Loucy (cell line): ENCODE data around the gene PRUNE2.

Experiments
- H2AFZ ChIP-seq: fragments of 200-600 bp; sonication (generic); 2 replicates; pipeline ENCODE4 v1.6.0; 2016; ENCODE audit warnings: antibody characterized with exemption, mild to moderate bottlenecking, low read length, moderate library complexity
- H3F3A ChIP-seq: fragments of 200-600 bp; 2 replicates; pipeline ENCODE4 v1.6.0; 2016; ENCODE audit warnings: antibody characterized with exemption, low read depth, mild to moderate bottlenecking
- H3K27me3 ChIP-seq: fragments of 200-600 bp; sonication (generic); 2 replicates; pipeline ENCODE4 v1.6.1; 2014; ENCODE audit warnings: low read length, mild to moderate bottlenecking; ENCODE audit not compliant: insufficient read depth, poor library complexity, severe bottlenecking
- H3K36me3 ChIP-seq: fragments of 200-600 bp; sonication (generic); 2 replicates; pipeline ENCODE4 v1.6.1; 2016; ENCODE audit warnings: low read length; ENCODE audit not compliant: insufficient read depth
- H3K4me1 ChIP-seq: fragments of 200-600 bp; sonication (generic); 2 replicates; pipeline ENCODE4 v1.5.1; 2014; ENCODE audit warnings: low read length, mild to moderate bottlenecking; ENCODE audit not compliant: insufficient read depth, poor library complexity, severe bottlenecking
- H3K4me2 ChIP-seq: fragments of 200-600 bp; sonication (generic); 2 replicates; pipeline ENCODE4 v1.6.0; 2014; ENCODE audit warnings: antibody characterized with exemption, low read length, low read depth, mild to moderate bottlenecking; ENCODE audit not compliant: poor library complexity, severe bottlenecking
- H3K4me3 ChIP-seq: fragments of 200-600 bp; sonication (generic); 2 replicates; pipeline ENCODE4 v1.5.1; 2014; ENCODE audit warnings: low read length, mild to moderate bottlenecking, mixed read lengths; ENCODE audit not compliant: poor library complexity, severe bottlenecking
- H3K79me2 ChIP-seq: fragments of 200-600 bp; sonication (generic); 2 replicates; pipeline ENCODE4 v1.6.1; 2014; ENCODE audit warnings: low read length; ENCODE audit not compliant: insufficient read depth
- H3K9ac ChIP-seq: fragments of 200-600 bp; sonication (generic); 2 replicates; pipeline ENCODE4 v1.6.0; 2014; ENCODE audit warnings: mild to moderate bottlenecking, low read depth, low read length, moderate library complexity; ENCODE audit not compliant: poor library complexity, severe bottlenecking
- H3K9me2 ChIP-seq: fragments of 200-600 bp; sonication (generic); replicated peaks from 2 replicates; pipeline ENCODE4 v1.6.1; 2016; ENCODE audit warnings: low read depth, low read length, mixed read lengths
- H3K9me3 ChIP-seq: fragments of 200-600 bp; sonication (generic); 2 replicates; pipeline ENCODE4 v1.6.1; 2014; ENCODE audit warnings: mild to moderate bottlenecking, antibody characterized with exemption, low read length, low read depth; ENCODE audit not compliant: insufficient read depth
- H4K20me1 ChIP-seq: fragments of 200-600 bp; sonication (generic); 2 replicates; pipeline ENCODE4 v1.6.0; 2014; ENCODE audit warnings: antibody characterized with exemption, low read length, mild to moderate bottlenecking; ENCODE audit not compliant: insufficient read depth, poor library complexity, severe bottlenecking
- EZH2phosphoT487 ChIP-seq: fragments of 200-600 bp; IDR thresholded peaks from 2 replicates; pipeline ENCODE4 v1.6.1; 2018; ENCODE audit warnings: antibody characterized with exemption, mild to moderate bottlenecking, moderate library complexity, borderline replicate concordance
- TF ChIP-seq, protein P1 (sequence below): fragments of 200-600 bp; sonication (generic); conservative IDR thresholded peaks from 2 replicates; pipeline ENCODE4 v1.5.1; 2014; ENCODE audit warnings: mild to moderate bottlenecking, antibody characterized with exemption, low read length

Gene PRUNE2

GRCh38 chr9:76818271-76818670 is 87.6 kb downstream of the PRUNE2 start:
- Histone ChIP-seq H3K4me3 (no peak overlapping the region), H3K36me3 (no peaks in the 10 kb centered on the region), H4K20me1 (no peaks in the 10 kb centered on the region), H3K4me1 (no peaks in the 10 kb centered on the region), H3K79me2 (no peaks in the 10 kb centered on the region), H3F3A (no peaks in the 10 kb centered on the region), H3K27me3 (no peaks in the 10 kb centered on the region), H2AFZ (no peak overlapping the region), H3K4me2 (no peak overlapping the region), H3K9ac (no peak overlapping the region), H3K9me2 (no peaks in the 10 kb centered on the region), H3K9me3 (no peaks in the 10 kb centered on the region)
- TF ChIP-seq EZH2phosphoT487, result no peak
- TF ChIP-seq, protein P1, sequence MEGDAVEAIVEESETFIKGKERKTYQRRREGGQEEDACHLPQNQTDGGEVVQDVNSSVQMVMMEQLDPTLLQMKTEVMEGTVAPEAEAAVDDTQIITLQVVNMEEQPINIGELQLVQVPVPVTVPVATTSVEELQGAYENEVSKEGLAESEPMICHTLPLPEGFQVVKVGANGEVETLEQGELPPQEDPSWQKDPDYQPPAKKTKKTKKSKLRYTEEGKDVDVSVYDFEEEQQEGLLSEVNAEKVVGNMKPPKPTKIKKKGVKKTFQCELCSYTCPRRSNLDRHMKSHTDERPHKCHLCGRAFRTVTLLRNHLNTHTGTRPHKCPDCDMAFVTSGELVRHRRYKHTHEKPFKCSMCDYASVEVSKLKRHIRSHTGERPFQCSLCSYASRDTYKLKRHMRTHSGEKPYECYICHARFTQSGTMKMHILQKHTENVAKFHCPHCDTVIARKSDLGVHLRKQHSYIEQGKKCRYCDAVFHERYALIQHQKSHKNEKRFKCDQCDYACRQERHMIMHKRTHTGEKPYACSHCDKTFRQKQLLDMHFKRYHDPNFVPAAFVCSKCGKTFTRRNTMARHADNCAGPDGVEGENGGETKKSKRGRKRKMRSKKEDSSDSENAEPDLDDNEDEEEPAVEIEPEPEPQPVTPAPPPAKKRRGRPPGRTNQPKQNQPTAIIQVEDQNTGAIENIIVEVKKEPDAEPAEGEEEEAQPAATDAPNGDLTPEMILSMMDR, result no peak

DNA sequence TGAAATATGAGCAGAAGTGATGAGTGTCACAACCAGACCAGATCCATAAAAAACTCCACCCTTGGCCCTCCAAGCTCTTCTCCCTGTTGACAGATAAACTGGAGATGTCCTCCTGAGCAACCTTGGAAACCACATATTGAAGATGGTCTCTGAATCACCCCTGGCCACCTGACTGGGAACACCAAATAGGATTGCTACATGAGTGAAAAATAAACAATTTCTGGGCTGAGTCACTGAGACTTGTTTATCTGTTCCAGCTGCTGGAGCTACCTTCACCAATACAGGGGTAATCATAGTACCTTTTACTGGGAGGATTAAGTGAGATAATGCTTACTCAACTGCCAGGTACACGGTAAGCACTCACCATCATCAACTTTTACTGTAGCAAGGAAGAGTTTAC is 88.4 kb downstream of the PRUNE2 start:
- TF ChIP-seq EZH2phosphoT487, result no peak
- TF ChIP-seq, protein P1, result no peak

DNA sequence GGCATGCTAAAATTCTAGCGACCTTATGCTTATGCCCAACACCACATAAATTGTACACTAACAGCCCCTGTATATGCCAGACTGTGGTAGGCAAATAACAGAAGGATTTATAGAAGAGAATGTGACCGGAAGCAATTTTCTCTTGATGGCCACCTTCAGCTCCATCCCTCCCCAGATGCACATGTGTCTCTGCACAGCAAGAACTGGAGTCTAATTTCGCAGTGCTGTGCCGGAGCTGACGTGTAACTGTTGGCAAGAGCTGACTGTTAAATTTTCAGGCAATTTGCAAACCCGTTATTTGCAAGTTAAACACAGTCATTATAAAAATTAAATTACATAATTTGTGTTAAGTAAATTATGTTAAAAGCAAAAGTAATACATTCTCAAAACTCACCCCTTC is 93.3 kb downstream of the PRUNE2 start:
- no peaks in the 10 kb centered on the region for H3K9me2 ChIP-seq
- H3K9ac ChIP-seq, result no peak overlapping the region
- no peaks in the 10 kb centered on the region for H4K20me1 ChIP-seq
- H3K36me3 ChIP-seq, result no peaks in the 10 kb centered on the region
- H3K79me2 ChIP-seq, result no peaks in the 10 kb centered on the region
- no peak overlapping the region for H3K4me3 ChIP-seq
- TF ChIP-seq, protein P1, result no peak
- no peak for TF ChIP-seq EZH2phosphoT487
- no peak overlapping the region for H2AFZ ChIP-seq
- no peaks in the 10 kb centered on the region for H3K9me3 ChIP-seq
- no peaks in the 10 kb centered on the region for H3F3A ChIP-seq
- no peak overlapping the region for H3K4me2 ChIP-seq
- no peaks in the 10 kb centered on the region for H3K27me3 ChIP-seq
- H3K4me1 ChIP-seq, result no peaks in the 10 kb centered on the region

More for the DNA sequence above, 88.4 kb downstream of the PRUNE2 start:
- Histone ChIP-seq H3K27me3 (no peaks in the 10 kb centered on the region), H3K9ac (no peak overlapping the region), H3K36me3 (no peaks in the 10 kb centered on the region), H3F3A (no peaks in the 10 kb centered on the region), H3K79me2 (no peaks in the 10 kb centered on the region), H3K9me3 (no peaks in the 10 kb centered on the region), H3K4me3 (no peak overlapping the region), H3K4me1 (no peaks in the 10 kb centered on the region), H2AFZ (no peak overlapping the region), H3K9me2 (no peaks in the 10 kb centered on the region), H3K4me2 (no peak overlapping the region), H4K20me1 (no peaks in the 10 kb centered on the region)
